ENCODE measurements around the gene MDFI.

The MDFI gene

GRCh38 chr6:41621367-41621766 is 16.9 kb upstream of the MDFI start:
- CTCF ChIA-PET = interaction anchor here (0.5 kb wide), 1 partner anchor 9 kb away, joined by 3 read pairs; no protein-coding TSS in a partner anchor
- POLR2A ChIA-PET (ENCODE audit: low non-redundant PET) = no interaction called here
- TF ChIP-seq, protein P1, sequence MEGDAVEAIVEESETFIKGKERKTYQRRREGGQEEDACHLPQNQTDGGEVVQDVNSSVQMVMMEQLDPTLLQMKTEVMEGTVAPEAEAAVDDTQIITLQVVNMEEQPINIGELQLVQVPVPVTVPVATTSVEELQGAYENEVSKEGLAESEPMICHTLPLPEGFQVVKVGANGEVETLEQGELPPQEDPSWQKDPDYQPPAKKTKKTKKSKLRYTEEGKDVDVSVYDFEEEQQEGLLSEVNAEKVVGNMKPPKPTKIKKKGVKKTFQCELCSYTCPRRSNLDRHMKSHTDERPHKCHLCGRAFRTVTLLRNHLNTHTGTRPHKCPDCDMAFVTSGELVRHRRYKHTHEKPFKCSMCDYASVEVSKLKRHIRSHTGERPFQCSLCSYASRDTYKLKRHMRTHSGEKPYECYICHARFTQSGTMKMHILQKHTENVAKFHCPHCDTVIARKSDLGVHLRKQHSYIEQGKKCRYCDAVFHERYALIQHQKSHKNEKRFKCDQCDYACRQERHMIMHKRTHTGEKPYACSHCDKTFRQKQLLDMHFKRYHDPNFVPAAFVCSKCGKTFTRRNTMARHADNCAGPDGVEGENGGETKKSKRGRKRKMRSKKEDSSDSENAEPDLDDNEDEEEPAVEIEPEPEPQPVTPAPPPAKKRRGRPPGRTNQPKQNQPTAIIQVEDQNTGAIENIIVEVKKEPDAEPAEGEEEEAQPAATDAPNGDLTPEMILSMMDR (conservative IDR thresholded peaks at IDR 0.05; ENCODE audit: low read depth) = no peak
- DNase-seq (ENCODE audit: low spot score) = no peak
- no peak overlapping the region for H3K27ac ChIP-seq

DNA sequence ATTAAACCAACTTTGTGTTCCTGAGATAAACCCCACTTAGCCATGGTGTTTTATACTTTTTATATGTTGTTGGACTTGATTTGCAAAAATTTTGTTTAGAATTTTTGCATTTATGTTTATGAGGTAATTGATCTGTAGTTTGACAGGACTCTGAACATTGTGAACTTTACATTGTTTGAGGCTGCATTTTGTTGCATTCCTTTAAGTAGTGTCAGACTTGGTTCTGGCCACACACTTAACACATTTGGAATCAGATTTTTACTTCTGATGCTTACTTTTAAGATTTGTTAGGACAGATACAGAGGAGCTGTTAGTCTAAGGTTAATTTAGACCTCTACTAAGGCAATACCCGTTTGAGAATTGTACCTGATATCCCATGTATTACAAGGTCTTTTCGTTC is 16.5 kb upstream of the MDFI start:
- H3K27ac ChIP-seq = no peak overlapping the region
- DNase-seq (ENCODE audit: low spot score) = no peak
- POLR2A ChIA-PET (ENCODE audit: low non-redundant PET) = no interaction called here
- CTCF ChIA-PET = interaction anchor here (0.5 kb wide), 1 partner anchor 10 kb away, joined by 3 read pairs; no protein-coding TSS in a partner anchor
- TF ChIP-seq, protein P1 (conservative IDR thresholded peaks at IDR 0.05; ENCODE audit: low read depth) = no peak

DNA sequence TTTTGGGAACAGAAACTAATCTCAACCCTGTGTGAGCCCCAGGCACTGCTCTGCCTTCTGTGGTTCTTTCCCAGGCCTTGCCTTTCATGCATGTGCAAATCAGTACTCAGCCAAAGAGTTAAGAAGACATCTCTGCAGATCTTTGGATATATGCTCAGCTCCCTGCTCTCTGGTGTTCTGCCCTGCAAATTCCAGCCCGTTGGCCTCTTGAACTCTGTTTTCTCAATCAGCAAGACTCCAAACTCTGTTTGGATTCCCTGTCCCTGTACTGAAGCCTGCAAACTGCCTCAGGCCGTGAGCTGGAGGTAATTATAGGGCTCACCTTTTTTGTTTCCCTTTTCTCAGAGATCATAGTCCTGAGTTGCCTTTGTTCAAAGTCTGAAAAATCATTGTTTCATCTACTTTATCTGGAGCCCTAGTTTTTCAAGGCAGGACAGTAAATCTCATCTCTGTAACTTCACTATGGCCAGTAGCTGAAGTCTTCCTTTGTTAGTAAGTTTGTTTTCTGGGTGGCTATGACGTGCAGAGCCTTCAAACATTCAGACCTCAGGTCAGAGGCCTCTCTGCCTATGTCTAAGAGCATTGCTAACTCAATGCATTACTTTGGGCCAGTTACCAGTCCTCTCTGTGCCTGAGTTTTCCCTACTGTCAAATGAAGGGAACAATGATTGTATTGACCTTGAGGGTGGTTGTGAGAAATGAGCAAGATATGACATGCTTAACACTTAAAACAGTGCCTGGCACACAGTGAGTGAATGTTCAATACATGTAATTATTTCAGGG is 15.9 kb upstream of the MDFI start:
- TF ChIP-seq, protein P1 (conservative IDR thresholded peaks at IDR 0.05; ENCODE audit: low read depth) = no peak
- ChIA-PET POLR2A (ENCODE audit: low non-redundant PET) (no interaction called here), CTCF (no interaction called here)
- no peak for DNase-seq (ENCODE audit: low spot score)
- 0 out of 2 replicates have a peak overlapping the region, but pooled peaks have one; percentile 21 for H3K27ac ChIP-seq

- ChIA-PET POLR2A (ENCODE audit: low non-redundant PET) (no interaction called here), CTCF (no interaction called here)
- TF ChIP-seq, protein P1 (conservative IDR thresholded peaks at IDR 0.05; ENCODE audit: low read depth) = no peak
- DNase-seq (ENCODE audit: low spot score) = no peak
- peak overlapping the region; percentile 21; the same call in 1 of the 2 replicates for H3K27ac ChIP-seq
Observed at GRCh38 chr6:41623330-41623729, 14.9 kb upstream of the MDFI start.

- CTCF ChIA-PET = interaction anchor here (0.6 to 1.2 kb wide), 3 partner anchors 57 to 162 kb away, joined by 3 to 6 read pairs (median 4); no protein-coding TSS in a partner anchor
- POLR2A ChIA-PET (ENCODE audit: low non-redundant PET) = interaction anchor here (0.6 to 0.9 kb wide), 2 partner anchors 12 to 26 kb away, joined by 4 to 8 read pairs; no protein-coding TSS in a partner anchor
- no peak for DNase-seq (ENCODE audit: low spot score)
- TF ChIP-seq, protein P1 (conservative IDR thresholded peaks at IDR 0.05; ENCODE audit: low read depth) = no peak
- H3K27ac ChIP-seq = peak overlapping the region; percentile 97
Observed at GRCh38 chr6:41624621-41625380, 13.5 kb upstream of the MDFI start.

DNA sequence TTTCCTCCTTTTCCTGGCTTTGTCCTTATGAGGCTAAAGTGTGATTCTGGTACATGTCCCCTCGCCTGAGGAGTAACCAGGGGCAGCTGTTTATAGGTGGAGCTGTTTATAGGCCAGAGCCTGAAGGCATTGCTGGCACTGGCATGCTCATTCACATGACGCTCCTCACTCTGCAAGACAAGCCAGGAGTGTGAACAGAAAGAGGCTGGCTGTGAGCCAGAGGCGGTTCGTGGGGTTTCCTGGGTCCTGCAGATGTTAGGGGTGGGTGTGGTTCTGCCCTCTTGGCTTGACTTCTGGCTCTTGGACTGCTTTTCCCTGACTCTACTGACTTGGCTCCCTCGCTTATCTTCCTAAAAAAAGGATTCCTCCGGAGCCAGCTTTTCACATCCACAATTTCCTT is 12.8 kb upstream of the MDFI start:
- DNase-seq (ENCODE audit: low spot score) = peak; percentile 77
- H3K27ac ChIP-seq = peak overlapping the region; percentile 97
- ChIA-PET POLR2A (ENCODE audit: low non-redundant PET) (interaction anchor here (0.6 to 0.9 kb wide), 2 partner anchors 11 to 25 kb away, joined by 4 to 8 read pairs; no protein-coding TSS in a partner anchor), CTCF (interaction anchor here (1.1 to 1.2 kb wide), 2 partner anchors 58 to 161 kb away, joined by 3 to 4 read pairs; no protein-coding TSS in a partner anchor)
- TF ChIP-seq, protein P1 (conservative IDR thresholded peaks at IDR 0.05; ENCODE audit: low read depth) = no peak

Data from RWPE1 (cell line).